H1 (cell line): Measurements from ENCODE around the gene AP4B1.

ENCODE experiments used
- CHD2 ChIP-seq: IDR thresholded peaks from 2 replicates; pipeline ENCODE4 v1.6.1; 2012; ENCODE audit warnings: low read length, improper control_type of control experiment
- CTCF ChIP-seq, 3 experiments: IDR thresholded peaks; 1 replicate in 2 of 3; 2 replicates in 1 of 3; pipeline versions ENCODE4 v1.5.1 to v1.6.1; 2011; ENCODE audit warnings: low read length in 3 of 3, mild to moderate bottlenecking in 3 of 3, inconsistent platforms in 2 of 3, low read depth in 1 of 3, moderate library complexity in 1 of 3; ENCODE audit not compliant: insufficient read depth in 1 of 3; ENCODE audit errors: control extremely low read depth in 1 of 3
- POLR2A ChIP-seq, 2 experiments: IDR thresholded peaks; 1 replicate in 1 of 2; 2 replicates in 1 of 2; pipeline ENCODE4 v1.6.1; 2011; ENCODE audit warnings: low read depth in 2 of 2, low read length in 2 of 2, mild to moderate bottlenecking in 2 of 2; ENCODE audit errors: control extremely low read depth in 1 of 2

DNA sequence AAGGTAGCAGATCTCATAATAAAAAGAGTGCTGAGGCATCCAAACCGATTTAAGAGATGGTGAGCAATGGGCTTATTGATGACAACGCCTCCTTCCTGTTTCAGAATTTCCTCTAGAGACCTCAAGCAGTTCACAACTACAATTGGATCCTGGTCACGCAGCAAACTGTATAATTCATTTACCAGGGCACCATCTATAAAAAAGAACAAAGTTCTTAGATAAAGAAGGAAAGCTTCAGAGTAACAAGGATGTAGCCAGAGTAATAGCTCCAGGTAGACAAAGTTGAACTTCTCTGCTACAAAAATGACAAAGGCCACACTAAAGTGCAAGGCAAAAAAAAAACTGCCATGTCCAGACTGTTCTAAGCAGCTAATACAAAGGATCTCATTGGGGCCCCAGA lies 3.4 kb downstream of the AP4B1 start:
- TF ChIP-seq POLR2A (IDR thresholded peaks at IDR 0.05; ENCODE audit: control extremely low read depth in 1 of 2, low read depth in 2 of 2, low read length in 2 of 2) (no peak), CHD2 (no peak), CTCF (IDR thresholded peaks at IDR 0.05; ENCODE audit: control extremely low read depth in 1 of 3, insufficient read depth in 1 of 3, low read depth in 1 of 3, low read length in 3 of 3) (no peak)
